HEK293 (cell line): ENCODE results near the gene CLIP3.

Experiments used
- FEZF1 ChIP-seq: fragments of 450-650 bp; formaldehyde crosslinking; IDR thresholded peaks from 2 replicates; pipeline ENCODE4 v1.5.1; 2016; ENCODE audit warnings: missing biosample characterization, missing genetic modification characterization
- GFI1B ChIP-seq: fragments of 450-650 bp; formaldehyde crosslinking; IDR thresholded peaks from 2 replicates; pipeline ENCODE4 v1.5.1; 2016; ENCODE audit warnings: missing biosample characterization, missing genetic modification characterization
- GLIS1 ChIP-seq: fragments of 450-650 bp; formaldehyde crosslinking; IDR thresholded peaks from 2 replicates; pipeline ENCODE4 v1.5.1; 2016; ENCODE audit warnings: missing biosample characterization, missing genetic modification characterization
- HOXA7 ChIP-seq: sonication (generic); formaldehyde crosslinking; IDR thresholded peaks from 2 replicates; pipeline ENCODE4 v1.8.1; 2022; ENCODE audit warnings: missing genetic modification reagents, borderline replicate concordance
- HOXD13 ChIP-seq: sonication (generic); formaldehyde crosslinking; IDR thresholded peaks from 2 replicates; pipeline ENCODE4 v1.8.0; 2022; ENCODE audit warnings: missing genetic modification reagents, borderline replicate concordance
- KLF10 ChIP-seq: fragments of 450-650 bp; IDR thresholded peaks from 2 replicates; pipeline ENCODE4 v1.5.1; 2018; ENCODE audit warnings: missing biosample characterization, mild to moderate bottlenecking, missing genetic modification characterization
- MYNN ChIP-seq: fragments of 450-650 bp; formaldehyde crosslinking; IDR thresholded peaks from 2 replicates; pipeline ENCODE4 v1.5.1; 2016; ENCODE audit warnings: missing biosample characterization, missing genetic modification characterization, borderline replicate concordance
- OSR2 ChIP-seq: fragments of 450-650 bp; formaldehyde crosslinking; IDR thresholded peaks from 2 replicates; pipeline ENCODE4 v1.5.1; 2016; ENCODE audit warnings: missing biosample characterization, missing genetic modification characterization
- REPIN1 ChIP-seq: fragments of 450-650 bp; formaldehyde crosslinking; IDR thresholded peaks from 2 replicates; pipeline ENCODE4 v1.5.1; 2017; ENCODE audit warnings: missing biosample characterization, missing genetic modification characterization, low read depth
- SETDB1 ChIP-seq: IDR thresholded peaks from one replicate; pipeline ENCODE4 v1.6.1; 2017; ENCODE audit warnings: mild to moderate bottlenecking, low read length, moderate library complexity, mixed read lengths; ENCODE audit not compliant: insufficient read length
- SP7 ChIP-seq: fragments of 450-650 bp; formaldehyde crosslinking; IDR thresholded peaks from 2 replicates; pipeline ENCODE4 v1.5.1; 2016; ENCODE audit warnings: missing biosample characterization, missing genetic modification characterization
- YY2 ChIP-seq: fragments of 450-650 bp; formaldehyde crosslinking; IDR thresholded peaks from 2 replicates; pipeline ENCODE4 v1.5.1; 2016; ENCODE audit warnings: missing biosample characterization, missing genetic modification characterization
- ZBTB10 ChIP-seq: fragments of 450-650 bp; formaldehyde crosslinking; IDR thresholded peaks from 2 replicates; pipeline ENCODE4 v1.5.1; 2016; ENCODE audit warnings: missing biosample characterization, missing genetic modification characterization
- ZBTB11 ChIP-seq: fragments of 450-650 bp; formaldehyde crosslinking; conservative IDR thresholded peaks from 2 replicates; pipeline ENCODE4 v1.5.1; 2016; ENCODE audit warnings: low read depth, missing biosample characterization, missing genetic modification characterization
- ZFP41 ChIP-seq: fragments of 450-650 bp; formaldehyde crosslinking; IDR thresholded peaks from 2 replicates; pipeline ENCODE4 v1.5.1; 2016; ENCODE audit warnings: missing biosample characterization, missing genetic modification characterization, borderline replicate concordance
- ZNF138 ChIP-seq: fragments of 450-650 bp; formaldehyde crosslinking; IDR thresholded peaks from 2 replicates; pipeline ENCODE4 v1.5.1; 2016; ENCODE audit warnings: missing biosample characterization, missing genetic modification characterization, borderline replicate concordance
- ZNF274 ChIP-seq, 2 experiments: fragments of 200-500 bp in 1 of 2; fragments of 450-650 bp in 1 of 2; sonication (Bioruptor generic) in 1 of 2; formaldehyde crosslinking in 1 of 2; IDR thresholded peaks; 2 replicates each; pipeline versions ENCODE4 v1.5.1 to v1.6.1; 2014 to 2016; ENCODE audit warnings: borderline replicate concordance in 1 of 2, inconsistent platforms in 1 of 2, low read length in 1 of 2, missing biosample characterization in 1 of 2, missing genetic modification characterization in 1 of 2
- ZNF341 ChIP-seq: fragments of 450-650 bp; formaldehyde crosslinking; IDR thresholded peaks from 2 replicates; pipeline ENCODE4; 2016; ENCODE audit warnings: low read depth, missing biosample characterization, missing genetic modification characterization
- ZNF514 ChIP-seq: fragments of 450-650 bp; formaldehyde crosslinking; IDR thresholded peaks from 2 replicates; pipeline ENCODE4 v1.5.1; 2016; ENCODE audit warnings: missing biosample characterization, missing genetic modification characterization
- ZNF626 ChIP-seq: fragments of 450-650 bp; sonication (Bioruptor Pico); formaldehyde crosslinking; IDR thresholded peaks from 2 replicates; pipeline ENCODE4 v1.5.1; 2018; ENCODE audit warnings: missing biosample characterization, missing genetic modification characterization, inconsistent platforms
- ZNF677 ChIP-seq: fragments of 450-650 bp; IDR thresholded peaks from 2 replicates; pipeline ENCODE4 v1.5.0; 2018; ENCODE audit warnings: missing biosample characterization, mild to moderate bottlenecking, missing genetic modification characterization, moderate library complexity
- ZNF776 ChIP-seq: fragments of 450-650 bp; formaldehyde crosslinking; IDR thresholded peaks from 2 replicates; pipeline ENCODE4 v1.5.0; 2017; ENCODE audit warnings: missing biosample characterization, missing genetic modification characterization, borderline replicate concordance
- ZNF777 ChIP-seq: fragments of 450-650 bp; formaldehyde crosslinking; IDR thresholded peaks from 2 replicates; pipeline ENCODE4 v1.5.1; 2017; ENCODE audit warnings: missing biosample characterization, missing genetic modification characterization, borderline replicate concordance
- ZNF837 ChIP-seq: fragments of 450-650 bp; formaldehyde crosslinking; IDR thresholded peaks from 2 replicates; pipeline ENCODE4 v1.5.1; 2016; ENCODE audit warnings: missing biosample characterization, missing genetic modification characterization
- ZXDB ChIP-seq: fragments of 450-650 bp; formaldehyde crosslinking; IDR thresholded peaks from 2 replicates; pipeline ENCODE4 v1.5.1; 2016; ENCODE audit warnings: missing biosample characterization, missing genetic modification characterization
- TF ChIP-seq, protein P1 (sequence below): fragments of 450-650 bp; formaldehyde crosslinking; IDR thresholded peaks from 2 replicates; pipeline ENCODE4 v1.5.1; 2016; ENCODE audit warnings: missing biosample characterization, missing genetic modification characterization
- TF ChIP-seq, protein P2 (sequence below): fragments of 450-650 bp; formaldehyde crosslinking; IDR thresholded peaks from 2 replicates; pipeline ENCODE4 v1.5.1; 2016; ENCODE audit warnings: missing biosample characterization, missing genetic modification characterization
- TF ChIP-seq, protein P3 (sequence below): fragments of 450-650 bp; formaldehyde crosslinking; IDR thresholded peaks from 2 replicates; pipeline ENCODE4 v1.5.1; 2016; ENCODE audit warnings: missing biosample characterization, missing genetic modification characterization, borderline replicate concordance

The CLIP3 gene

DNA sequence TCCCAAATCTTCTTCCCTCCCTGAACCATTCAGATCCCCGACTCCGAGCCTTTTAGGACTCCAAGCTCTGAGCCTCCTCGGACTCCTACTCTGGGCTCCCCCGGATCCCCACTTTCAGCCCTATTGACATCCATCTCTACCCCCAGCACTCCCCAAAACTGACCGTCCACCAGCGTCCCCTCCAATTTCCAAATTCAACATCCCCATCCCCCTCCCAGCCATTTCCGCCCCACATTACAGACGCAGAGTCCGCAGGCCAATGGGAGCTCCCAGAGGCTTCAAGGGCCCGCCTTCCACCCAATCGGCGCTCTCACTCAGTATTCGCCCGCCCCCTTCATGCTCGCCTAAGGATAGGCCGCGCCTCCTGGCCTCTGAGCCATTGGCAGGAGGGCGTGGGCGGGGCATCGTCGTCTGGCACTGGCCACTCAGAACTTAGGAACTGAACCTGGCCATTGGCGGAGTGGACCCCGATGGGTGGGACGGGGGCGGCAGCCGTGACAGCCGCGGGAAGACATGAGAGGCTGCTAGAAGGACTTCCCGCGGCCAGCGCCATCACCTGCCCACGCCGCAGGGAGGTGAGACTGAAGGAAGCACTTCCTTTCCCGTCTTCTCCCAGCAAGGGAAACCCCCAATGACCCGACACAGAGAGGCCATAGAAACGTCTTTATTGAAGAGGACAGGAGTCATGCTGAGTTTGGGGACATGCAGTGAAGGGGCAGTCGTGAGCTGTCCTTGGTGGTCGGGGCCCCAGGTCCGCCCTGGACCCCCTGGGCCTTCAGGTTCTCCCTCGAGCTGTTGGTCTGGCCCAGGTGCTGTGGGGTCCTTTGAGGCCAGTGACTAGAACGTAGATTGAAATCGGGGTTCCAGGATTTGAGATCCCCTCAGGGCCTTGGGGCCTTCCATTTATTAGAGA is 18.4 kb downstream of the CLIP3 start, which contains the start of gene ALKBH6 (continued):
- no peak; the same call in 1 of the 2 replicates for TF ChIP-seq REPIN1 (tag by site-specific recombination)
- TF ChIP-seq ZBTB10 (tag by site-specific recombination), result peak; percentile 91
- TF ChIP-seq KLF10 (tag by site-specific recombination), result peak; percentile 94
- TF ChIP-seq, protein P1, sequence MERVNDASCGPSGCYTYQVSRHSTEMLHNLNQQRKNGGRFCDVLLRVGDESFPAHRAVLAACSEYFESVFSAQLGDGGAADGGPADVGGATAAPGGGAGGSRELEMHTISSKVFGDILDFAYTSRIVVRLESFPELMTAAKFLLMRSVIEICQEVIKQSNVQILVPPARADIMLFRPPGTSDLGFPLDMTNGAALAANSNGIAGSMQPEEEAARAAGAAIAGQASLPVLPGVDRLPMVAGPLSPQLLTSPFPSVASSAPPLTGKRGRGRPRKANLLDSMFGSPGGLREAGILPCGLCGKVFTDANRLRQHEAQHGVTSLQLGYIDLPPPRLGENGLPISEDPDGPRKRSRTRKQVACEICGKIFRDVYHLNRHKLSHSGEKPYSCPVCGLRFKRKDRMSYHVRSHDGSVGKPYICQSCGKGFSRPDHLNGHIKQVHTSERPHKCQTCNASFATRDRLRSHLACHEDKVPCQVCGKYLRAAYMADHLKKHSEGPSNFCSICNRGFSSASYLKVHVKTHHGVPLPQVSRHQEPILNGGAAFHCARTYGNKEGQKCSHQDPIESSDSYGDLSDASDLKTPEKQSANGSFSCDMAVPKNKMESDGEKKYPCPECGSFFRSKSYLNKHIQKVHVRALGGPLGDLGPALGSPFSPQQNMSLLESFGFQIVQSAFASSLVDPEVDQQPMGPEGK (tag by site-specific recombination), result peak; percentile 72
- TF ChIP-seq GFI1B (tag by site-specific recombination), result no peak
- no peak for TF ChIP-seq ZNF274 (IDR thresholded peaks at IDR 0.05; ENCODE audit: low read length)
- no peak for TF ChIP-seq ZNF274 (tag by site-specific recombination; IDR thresholded peaks at IDR 0.05; ENCODE audit: borderline replicate concordance)
- TF ChIP-seq FEZF1 (tag by site-specific recombination), result no peak
- no peak for TF ChIP-seq SETDB1
- peak; percentile 100 for TF ChIP-seq ZNF341
- no peak for TF ChIP-seq HOXD13
- TF ChIP-seq HOXA7 (CRISPR knock-in tag), result no peak; the same call in 1 of the 2 replicates
- TF ChIP-seq ZBTB11, result no peak
- TF ChIP-seq MYNN (tag by site-specific recombination), result no peak
- TF ChIP-seq, protein P2, sequence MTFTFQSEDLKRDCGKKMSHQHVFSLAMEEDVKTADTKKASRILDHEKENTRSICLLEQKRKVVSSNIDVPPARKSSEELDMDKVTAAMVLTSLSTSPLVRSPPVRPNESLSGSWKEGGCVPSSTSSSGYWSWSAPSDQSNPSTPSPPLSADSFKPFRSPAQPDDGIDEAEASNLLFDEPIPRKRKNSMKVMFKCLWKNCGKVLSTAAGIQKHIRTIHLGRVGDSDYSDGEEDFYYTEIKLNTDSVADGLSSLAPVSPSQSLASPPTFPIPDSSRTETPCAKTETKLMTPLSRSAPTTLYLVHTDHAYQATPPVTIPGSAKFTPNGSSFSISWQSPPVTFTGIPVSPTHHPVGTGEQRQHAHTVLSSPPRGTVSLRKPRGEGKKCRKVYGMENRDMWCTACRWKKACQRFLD, result no peak
- TF ChIP-seq, protein P3, sequence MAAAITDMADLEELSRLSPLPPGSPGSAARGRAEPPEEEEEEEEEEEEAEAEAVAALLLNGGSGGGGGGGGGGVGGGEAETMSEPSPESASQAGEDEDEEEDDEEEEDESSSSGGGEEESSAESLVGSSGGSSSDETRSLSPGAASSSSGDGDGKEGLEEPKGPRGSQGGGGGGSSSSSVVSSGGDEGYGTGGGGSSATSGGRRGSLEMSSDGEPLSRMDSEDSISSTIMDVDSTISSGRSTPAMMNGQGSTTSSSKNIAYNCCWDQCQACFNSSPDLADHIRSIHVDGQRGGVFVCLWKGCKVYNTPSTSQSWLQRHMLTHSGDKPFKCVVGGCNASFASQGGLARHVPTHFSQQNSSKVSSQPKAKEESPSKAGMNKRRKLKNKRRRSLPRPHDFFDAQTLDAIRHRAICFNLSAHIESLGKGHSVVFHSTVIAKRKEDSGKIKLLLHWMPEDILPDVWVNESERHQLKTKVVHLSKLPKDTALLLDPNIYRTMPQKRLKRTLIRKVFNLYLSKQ (tag by site-specific recombination), result no peak
- peak; percentile 70; the same call in 1 of the 2 replicates for TF ChIP-seq YY2 (tag by site-specific recombination)
- no peak for TF ChIP-seq ZNF626 (tag by site-specific recombination)
- no peak for TF ChIP-seq ZNF777 (tag by site-specific recombination)
- no peak for TF ChIP-seq ZNF776 (tag by site-specific recombination)
- no peak for TF ChIP-seq ZNF138 (tag by site-specific recombination)
- TF ChIP-seq ZFP41 (tag by site-specific recombination), result no peak
- peak; percentile 62 for TF ChIP-seq GLIS1 (tag by site-specific recombination)
- TF ChIP-seq ZNF514, result no peak
- TF ChIP-seq SP7 (tag by site-specific recombination), result peak; percentile 66
- peak; percentile 76 for TF ChIP-seq ZXDB (tag by site-specific recombination)
- no peak for TF ChIP-seq ZNF837
- TF ChIP-seq ZNF677, result no peak
- no peak for TF ChIP-seq OSR2 (tag by site-specific recombination)
